GM21825 (cell line): ENCODE data around the gene SYNE1.
A peak's percentile ranks its signal among the peaks of the same experiment; 100 is the strongest.

ENCODE experiments used
- ATAC-seq: cut with Tn5 transposase; IDR thresholded peaks from one replicate; pipeline ENCODE4 v1.9.1; 2021; ENCODE audit warnings: mild to moderate bottlenecking, moderate library complexity; ENCODE audit not compliant: unreplicated experiment

SYNE1 gene

GRCh38 chr6:152380993-152381898 is 255.9 kb downstream of the SYNE1 start:
- ATAC-seq: no peak

GRCh38 chr6:152380351-152380767 is 256.8 kb downstream of the SYNE1 start:
- ATAC-seq: no peak

- no peak for ATAC-seq
Observed at GRCh38 chr6:152379423-152379822, 257.7 kb downstream of the SYNE1 start.

GRCh38 chr6:152378169-152378568 is 259.0 kb downstream of the SYNE1 start:
- ATAC-seq: no peak

- no peak for ATAC-seq
Observed at GRCh38 chr6:152375197-152375596, 262.0 kb downstream of the SYNE1 start.

- ATAC-seq: no peak
Observed at GRCh38 chr6:152372945-152373344, 264.2 kb downstream of the SYNE1 start.

- no peak for ATAC-seq
Observed at GRCh38 chr6:152371775-152372174, 265.4 kb downstream of the SYNE1 start.

- ATAC-seq: no peak
Observed at GRCh38 chr6:152368751-152369624, 268.2 kb downstream of the SYNE1 start.

- ATAC-seq: no peak
Observed at GRCh38 chr6:152364866-152365265, 272.3 kb downstream of the SYNE1 start.

- ATAC-seq: no peak
Observed at GRCh38 chr6:152360034-152360433, 277.1 kb downstream of the SYNE1 start.

GRCh38 chr6:152356662-152357061 is 280.5 kb downstream of the SYNE1 start:
- ATAC-seq: peak; percentile 66

- no peak for ATAC-seq
Observed at GRCh38 chr6:152356016-152356415, 281.1 kb downstream of the SYNE1 start.

GRCh38 chr6:152355166-152355565 is 282.0 kb downstream of the SYNE1 start:
- ATAC-seq: no peak

- ATAC-seq: no peak
Observed at GRCh38 chr6:152353440-152353839, 283.7 kb downstream of the SYNE1 start.

- ATAC-seq: no peak
Observed at GRCh38 chr6:152351742-152352141, 285.4 kb downstream of the SYNE1 start.

- ATAC-seq: no peak
Observed at GRCh38 chr6:152351110-152351509, 286.1 kb downstream of the SYNE1 start.

GRCh38 chr6:152348116-152348515 is 289.0 kb downstream of the SYNE1 start:
- ATAC-seq: no peak

GRCh38 chr6:152343735-152344360 is 293.3 kb downstream of the SYNE1 start:
- no peak for ATAC-seq

GRCh38 chr6:152341596-152341995 is 295.6 kb downstream of the SYNE1 start:
- no peak for ATAC-seq

GRCh38 chr6:152338335-152339125 is 298.6 kb downstream of the SYNE1 start:
- peak; percentile 75 for ATAC-seq
